Activated T-cell treated with anti-CD3 and anti-CD28 coated beads for 48 hours (primary cell): ENCODE measurements around the gene PPDPF.

Experiments used
- DNase-seq: peaks from one replicate; pipeline ENCODE4 v3.0.0-alpha.2; 2020; ENCODE audit warnings: low read depth

Gene PPDPF

DNA sequence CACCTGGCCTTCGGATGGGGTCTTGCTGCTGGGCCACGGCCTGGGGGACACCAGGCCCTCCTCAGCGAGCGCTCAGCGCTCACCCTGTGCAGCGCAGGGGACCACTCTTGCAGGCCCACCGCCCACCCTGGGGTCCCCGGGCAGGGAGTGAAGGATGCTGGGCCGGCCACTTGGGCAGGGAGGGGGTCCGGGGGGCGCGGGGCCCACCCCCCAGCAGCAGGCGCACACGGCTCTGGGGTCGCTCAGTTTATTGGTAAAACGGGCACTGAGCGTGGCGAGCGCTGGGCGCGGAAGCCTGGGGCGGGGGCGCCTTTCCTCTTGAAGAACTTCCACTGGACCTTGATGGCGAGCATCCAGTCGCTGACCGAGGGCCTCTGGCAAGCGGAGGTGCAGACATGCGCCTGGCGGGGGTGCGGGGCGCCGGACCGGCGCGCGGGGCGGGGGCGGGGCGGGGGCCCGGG is 32.8 kb upstream of the PPDPF start:
- no peak for DNase-seq

- no peak for DNase-seq
These were observed 32.0 kb upstream of the PPDPF start for GRCh38 chr20:63488315-63489251.

GRCh38 chr20:63490416-63490815 is 30.1 kb upstream of the PPDPF start:
- DNase-seq, result no peak

- no peak for DNase-seq
These were observed 29.5 kb upstream of the PPDPF start for GRCh38 chr20:63491078-63491477.

GRCh38 chr20:63491635-63492230 is 28.8 kb upstream of the PPDPF start:
- no peak for DNase-seq

GRCh38 chr20:63492518-63492917 is 28.0 kb upstream of the PPDPF start:
- no peak for DNase-seq

- DNase-seq, result no peak
These were observed 27.6 kb upstream of the PPDPF start for GRCh38 chr20:63492982-63493381.

GRCh38 chr20:63493563-63494020 is 27.0 kb upstream of the PPDPF start:
- DNase-seq, result no peak

- DNase-seq, result no peak
These were observed 26.5 kb upstream of the PPDPF start for GRCh38 chr20:63494084-63494419.

GRCh38 chr20:63494420-63495166 is 26.0 kb upstream of the PPDPF start:
- no peak for DNase-seq

GRCh38 chr20:63495167-63495720 is 25.3 kb upstream of the PPDPF start:
- DNase-seq, result no peak

DNA sequence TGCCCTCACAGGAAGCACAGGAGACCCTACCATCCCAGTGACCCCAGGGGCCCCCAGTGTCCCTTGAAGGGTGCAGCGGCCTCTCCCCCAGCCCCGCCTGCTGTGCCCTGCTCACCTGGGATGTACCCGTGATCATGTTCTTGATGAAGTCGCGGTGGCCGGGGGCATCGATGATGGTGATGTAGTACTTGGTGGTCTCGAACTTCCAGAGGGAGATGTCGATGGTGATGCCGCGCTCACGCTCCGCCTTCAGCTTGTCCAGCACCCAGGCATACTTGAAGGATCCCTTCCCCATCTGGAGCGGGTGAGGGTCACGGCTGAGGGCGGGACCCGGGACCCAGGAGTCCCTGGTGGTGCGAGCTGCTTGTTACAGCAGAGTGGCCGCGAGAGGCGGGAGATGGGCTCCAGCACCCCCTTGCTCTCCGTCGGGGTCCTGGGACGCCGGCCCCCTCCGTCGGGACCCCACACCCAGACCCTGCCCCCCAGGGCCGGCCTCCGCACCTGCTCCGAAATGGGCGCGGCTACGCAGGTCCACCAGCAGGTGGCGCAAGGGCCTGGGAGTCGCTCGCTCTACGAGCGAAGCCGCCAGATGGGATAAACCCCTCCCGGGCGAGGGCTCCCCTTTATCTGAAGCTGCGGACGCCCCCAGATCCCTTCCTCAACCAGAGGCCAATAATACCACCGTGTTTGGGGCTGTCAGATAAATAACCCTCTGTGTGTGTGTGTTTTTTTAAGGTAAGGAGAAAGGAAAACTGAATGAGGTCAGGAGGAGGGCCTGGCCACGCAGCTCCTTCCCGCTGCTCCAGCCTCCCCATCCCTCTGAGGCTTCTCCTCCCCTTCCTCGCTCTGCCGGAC is 24.6 kb upstream of the PPDPF start:
- peak; percentile 66 for DNase-seq

DNA sequence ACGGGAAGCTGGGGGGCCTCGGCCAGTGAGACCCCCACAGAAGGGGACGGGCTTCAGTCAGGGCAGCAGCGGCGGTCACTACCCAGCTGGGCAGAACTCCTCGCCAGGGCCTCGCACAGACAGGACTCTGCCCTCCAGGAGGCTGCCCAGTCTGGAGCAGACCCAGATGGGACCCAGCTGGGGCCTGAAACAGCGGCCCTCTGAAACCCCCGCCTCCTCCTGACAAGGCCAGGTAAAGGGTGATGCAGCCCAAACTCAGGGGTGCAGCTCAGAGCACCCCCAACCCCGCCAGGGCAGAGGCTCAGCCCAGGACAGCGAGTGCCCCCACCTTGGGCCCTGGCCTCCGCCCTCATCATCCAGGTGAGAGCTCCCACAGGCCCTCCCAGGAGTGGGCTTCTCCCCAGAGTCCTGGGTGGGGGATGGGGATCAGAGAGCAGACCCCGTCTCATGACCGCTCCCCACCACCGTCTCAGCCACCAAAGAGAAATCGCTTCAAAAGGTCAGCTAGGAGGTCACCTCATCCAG is 23.9 kb upstream of the PPDPF start:
- no peak for DNase-seq

DNA sequence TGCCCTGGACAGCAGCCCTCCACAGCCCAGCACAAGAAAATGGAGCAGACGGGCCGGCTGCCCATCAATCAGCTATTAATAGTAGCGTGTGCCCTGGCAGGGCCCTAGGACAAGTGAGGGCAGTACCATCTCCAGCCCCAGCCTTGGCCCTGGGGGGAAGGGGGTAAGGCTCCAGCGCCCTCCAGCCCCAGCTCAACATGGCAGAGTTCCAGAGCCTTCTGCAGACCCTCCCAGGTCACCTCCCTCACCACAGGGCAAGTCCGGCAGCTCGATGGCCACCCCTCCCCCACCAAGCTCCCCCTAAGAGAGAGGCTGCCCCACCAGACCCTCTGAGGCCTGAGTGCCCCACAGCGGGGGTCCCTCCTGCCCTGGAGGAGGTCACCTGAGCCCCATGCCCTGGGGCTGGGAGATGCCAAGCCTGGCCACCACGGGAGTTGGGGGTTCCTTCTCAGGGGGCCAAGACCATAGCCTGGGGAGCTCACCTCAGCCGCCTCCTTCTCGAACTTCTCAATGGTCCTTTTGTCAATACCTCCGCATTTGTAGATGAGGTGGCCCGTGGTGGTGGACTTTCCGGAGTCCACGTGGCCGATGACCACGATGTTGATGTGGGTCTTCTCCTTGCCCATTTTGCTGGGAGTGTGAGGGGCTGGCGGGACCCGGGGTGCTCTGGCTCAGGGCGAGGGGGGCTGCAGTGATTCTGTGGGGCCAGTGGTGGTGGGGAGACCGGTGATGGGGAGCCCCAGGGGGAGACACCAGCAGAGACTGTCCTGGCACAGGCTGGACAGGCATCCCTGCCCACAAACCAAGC is 23.2 kb upstream of the PPDPF start:
- no peak for DNase-seq

- no peak for DNase-seq
These were observed 22.3 kb upstream of the PPDPF start for GRCh38 chr20:63497946-63498935.

DNA sequence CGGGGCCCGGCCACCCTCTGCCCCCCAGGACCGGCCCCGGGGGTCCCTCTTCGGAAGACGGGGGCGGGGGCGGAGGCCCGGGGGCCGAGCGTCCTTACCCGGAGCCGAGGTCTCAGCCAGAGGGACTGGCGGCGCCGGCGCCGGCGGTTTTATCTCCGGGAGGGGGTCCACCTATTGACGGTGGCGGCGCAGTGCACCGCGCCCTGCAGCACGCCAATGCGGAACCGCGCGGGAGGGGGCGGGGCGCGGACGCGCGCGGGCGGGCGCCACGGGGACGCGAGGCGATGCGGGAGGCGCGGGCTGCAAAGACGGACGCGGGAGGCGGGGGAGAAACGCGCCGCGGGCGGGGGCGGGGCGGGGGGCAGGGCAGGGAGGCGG is 21.6 kb upstream of the PPDPF start, which contains the start of gene EEF1A2:
Gene EEF1A2 (minus strand): TSS at position 124 of the 378 bp plus-strand sequence. CDS start 1,320 bp downstream, outside the sequence.
- DNase-seq, result peak; percentile 26

- no peak for DNase-seq
These were observed 21.1 kb upstream of the PPDPF start for GRCh38 chr20:63499338-63499969.

DNA sequence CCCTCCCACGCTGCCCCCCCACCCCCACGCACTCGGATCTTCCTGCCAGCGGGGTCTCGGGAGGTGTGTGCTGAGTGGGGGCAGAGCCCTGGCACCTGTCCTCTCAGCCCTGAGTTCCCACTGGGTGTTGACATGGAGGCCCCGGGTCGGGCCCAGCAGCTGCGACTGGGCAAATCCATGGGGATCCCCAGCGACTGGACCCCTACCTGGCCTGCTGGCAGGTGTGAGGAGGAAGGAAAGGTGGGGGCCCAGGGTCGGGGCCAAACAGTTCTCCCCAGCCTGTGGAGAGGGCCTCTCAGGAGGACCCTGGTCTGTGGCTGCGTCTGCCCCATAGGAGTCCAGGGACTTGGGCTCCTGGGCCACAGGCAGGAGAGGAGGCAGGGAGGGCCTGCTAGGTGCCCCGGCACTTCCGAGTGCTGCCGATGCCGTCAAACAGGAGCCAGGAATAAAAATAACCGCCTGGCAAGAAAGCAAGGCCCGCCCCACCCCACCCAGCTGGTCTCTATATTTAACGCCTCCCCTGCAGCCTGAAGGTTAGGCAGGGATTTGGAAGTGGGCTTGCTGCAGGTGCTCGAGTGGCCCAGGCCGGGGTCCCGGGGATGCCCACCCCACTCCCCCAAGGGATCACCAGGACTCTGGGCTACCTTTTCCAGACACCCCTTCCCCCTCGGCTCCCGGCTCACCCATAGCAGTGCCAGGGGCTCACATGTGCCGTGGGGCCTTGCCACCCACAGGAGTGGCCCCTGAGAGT is 20.2 kb upstream of the PPDPF start:
- DNase-seq, result no peak
